OCI-LY3 (cell line): ENCODE data around the gene SCAI.

Source experiments
- CTCF ChIP-seq: fragments of 200-600, 300-600 bp; sonication (generic); IDR thresholded peaks from 2 replicates; pipeline ENCODE4 v1.5.1; 2014; ENCODE audit warnings: antibody characterized with exemption, low read length, low read depth
- EZH2phosphoT487 ChIP-seq: fragments of 200-600 bp; shearing (Covaris generic); IDR thresholded peaks from 2 replicates; pipeline ENCODE4 v1.6.1; 2018; ENCODE audit warnings: antibody characterized with exemption, mixed run types, low read depth

- TF ChIP-seq CTCF, result no peak
- TF ChIP-seq EZH2phosphoT487, result no peak
Observed at GRCh38 chr9:125141751-125142150, 1.6 kb downstream of the SCAI start.
